NCI-H2029 (cell line): ENCODE measurements around the gene NOSTRIN.
"Not testable (repeated sequence)": the region's sequence is repeated elsewhere in the genome, so short reads cannot be mapped to it uniquely, and the experiment has no call there.

Experiments used
- DNase-seq: peaks from one replicate; lab custom pipeline; 2025; lab: John Stamatoyannopoulos, UW

The NOSTRIN gene

GRCh38 chr2:168819829-168820489 is 17.5 kb downstream of the NOSTRIN start:
- DNase-seq = no peak

DNA sequence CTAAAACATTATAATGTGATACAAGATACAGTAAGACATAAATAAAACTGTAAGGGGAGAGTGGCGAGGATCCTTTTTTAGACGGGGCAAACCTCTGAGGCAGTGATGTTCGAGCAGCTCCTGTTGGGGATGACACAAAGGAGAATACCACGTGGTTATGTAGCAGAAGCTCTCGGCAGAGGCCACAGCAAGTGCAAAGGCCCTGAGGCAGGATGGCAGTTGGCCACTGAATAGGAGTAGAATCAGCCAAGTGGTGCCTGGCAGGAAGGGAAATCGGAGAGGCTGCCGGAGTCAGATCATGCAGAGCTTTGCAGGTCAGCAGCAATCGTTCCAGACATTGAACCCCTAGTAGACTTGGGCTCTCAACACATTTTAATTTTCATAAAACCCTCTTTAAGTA is 19.1 kb downstream of the NOSTRIN start:
- DNase-seq = no peak

DNA sequence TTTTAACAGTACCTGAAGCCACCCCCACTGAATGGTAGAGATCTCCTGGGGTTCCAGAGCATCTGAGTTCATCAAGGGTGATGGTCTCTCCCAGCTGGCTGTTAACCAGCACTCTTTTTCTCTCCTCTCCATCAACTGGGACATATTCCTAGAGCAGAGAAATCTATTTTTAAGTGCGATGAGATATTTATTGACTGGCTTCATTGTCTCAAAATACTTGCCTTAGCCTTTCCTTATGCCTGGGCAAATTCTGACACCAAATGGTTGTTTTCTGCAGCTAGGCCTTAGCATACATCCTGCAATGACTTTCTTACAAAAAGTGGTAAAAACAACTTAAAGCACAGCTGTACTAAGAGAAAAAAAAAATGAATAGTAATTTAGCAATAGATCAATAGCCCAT is 19.6 kb downstream of the NOSTRIN start:
- no peak for DNase-seq

DNA sequence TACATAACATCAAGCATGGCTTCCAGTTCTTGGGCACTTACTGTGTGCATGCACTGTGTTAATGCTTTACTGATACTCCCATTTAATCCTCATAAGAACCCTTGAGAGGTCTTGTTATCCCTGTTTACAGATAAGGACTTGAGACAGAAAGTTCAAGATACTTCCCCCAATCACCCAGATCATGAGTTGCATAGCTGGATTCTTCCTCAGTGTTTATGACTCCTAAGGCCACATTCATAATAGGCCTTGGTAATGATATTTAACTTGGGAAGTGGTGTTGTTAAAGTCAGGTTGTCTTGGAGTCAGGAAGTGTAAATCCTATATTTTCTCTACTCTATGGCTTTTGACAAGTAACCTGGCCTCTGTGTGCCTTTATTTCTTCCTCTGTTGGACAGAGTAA is 22.7 kb downstream of the NOSTRIN start:
- no peak for DNase-seq

- DNase-seq = no peak
Observed at GRCh38 chr2:168830958-168831357, 28.5 kb downstream of the NOSTRIN start.

- no peak for DNase-seq
Observed at GRCh38 chr2:168831662-168832061, 29.2 kb downstream of the NOSTRIN start.

DNA sequence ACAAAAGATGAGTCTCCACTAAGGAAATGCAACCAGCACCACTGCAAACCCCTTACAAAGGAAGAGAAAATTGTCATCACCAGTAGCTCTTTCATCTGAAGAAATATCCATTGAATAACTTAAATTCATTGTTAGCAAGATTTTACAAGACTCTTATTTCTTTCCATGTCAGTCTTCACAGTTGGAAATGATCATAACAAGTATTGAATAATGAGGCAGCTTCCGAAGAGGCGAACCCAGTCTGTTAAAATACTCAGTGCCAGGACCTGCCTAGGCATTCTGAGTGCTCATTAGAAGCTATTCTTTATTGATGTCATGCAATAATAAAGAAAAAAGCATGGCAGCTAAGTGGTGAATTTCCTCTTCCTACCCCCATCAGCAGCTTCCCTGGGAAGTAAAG is 33.5 kb downstream of the NOSTRIN start:
- no peak for DNase-seq

- DNase-seq = peak; percentile 33
Observed at GRCh38 chr2:168841445-168841844, 39.0 kb downstream of the NOSTRIN start.

DNA sequence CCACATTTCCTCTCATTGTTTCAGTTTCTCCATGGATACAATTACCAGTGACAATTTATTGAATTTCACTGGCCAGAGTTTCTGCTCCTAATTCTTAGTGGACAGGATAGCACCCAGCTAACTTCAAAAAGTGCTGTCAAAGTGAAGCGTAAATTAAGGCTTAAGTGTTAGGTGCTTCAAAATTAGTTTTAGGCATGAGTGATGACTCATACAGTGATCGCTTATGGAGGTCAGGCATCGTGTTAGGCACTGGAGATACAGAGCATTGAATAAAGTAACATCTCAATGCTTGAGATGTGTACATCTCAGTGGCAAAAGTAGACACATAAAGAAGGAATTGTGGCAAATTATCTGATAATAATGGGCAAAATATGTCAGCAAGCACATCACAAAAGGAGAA is 40.8 kb downstream of the NOSTRIN start:
- DNase-seq = no peak

DNA sequence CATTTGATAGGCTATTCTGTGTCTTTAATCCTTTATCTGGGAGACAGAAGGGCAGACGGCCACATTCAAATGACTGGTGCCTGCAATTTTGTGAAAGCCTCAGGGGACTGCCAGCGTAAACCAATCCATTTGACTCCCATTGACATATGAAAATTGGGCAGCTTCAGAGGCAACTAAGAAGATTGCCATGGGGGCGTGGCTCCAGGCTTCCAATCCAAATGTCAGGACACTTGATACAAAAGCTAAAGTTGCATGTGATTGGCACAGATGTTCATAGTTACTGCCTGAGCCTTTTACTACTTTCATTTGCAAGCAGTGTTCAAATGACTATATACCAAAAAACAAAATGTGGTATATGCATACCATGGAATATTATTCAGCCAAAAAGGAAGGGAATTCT is 45.8 kb downstream of the NOSTRIN start:
- DNase-seq = no peak

DNA sequence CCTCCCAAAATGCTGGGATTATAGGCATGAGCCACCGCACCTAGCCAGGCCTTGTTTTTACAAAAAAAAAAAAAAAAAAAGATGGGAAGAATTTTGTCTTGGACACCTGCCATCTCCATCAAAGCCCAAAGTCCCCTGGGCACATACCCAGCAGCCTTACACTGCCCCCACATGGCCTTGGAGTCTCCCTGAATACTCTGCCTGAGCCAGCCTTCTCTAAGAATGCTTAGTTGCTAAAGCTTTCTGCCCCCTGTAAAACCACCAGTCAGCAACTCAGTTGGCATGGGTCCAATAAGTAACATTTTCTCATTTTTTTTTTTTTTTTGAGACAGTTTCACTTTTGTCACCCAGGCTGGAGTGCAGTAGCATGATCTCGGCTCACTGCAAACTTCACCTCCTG is 47.2 kb downstream of the NOSTRIN start:
- no peak for DNase-seq

DNA sequence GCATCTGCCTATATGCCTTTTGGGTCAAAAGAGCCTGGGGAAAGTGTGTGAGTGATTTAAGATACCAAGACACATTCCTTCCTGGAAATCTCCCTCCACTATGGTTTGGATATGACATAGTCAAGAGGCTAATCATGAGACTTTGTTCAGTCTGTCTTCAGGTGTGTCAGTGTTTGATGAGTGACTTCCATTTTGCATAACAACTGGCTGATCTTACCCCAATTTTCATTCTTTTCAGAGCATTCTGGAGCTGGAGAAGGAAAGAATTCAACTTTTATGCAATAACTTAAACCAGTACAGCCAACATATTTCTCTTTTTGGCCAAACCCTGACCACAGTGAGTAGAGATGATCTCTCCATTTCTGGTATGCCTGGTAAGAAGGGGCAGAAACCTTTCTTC is 48.4 kb downstream of the NOSTRIN start:
- DNase-seq = no peak

GRCh38 chr2:168851674-168852320 is 49.4 kb downstream of the NOSTRIN start:
- no peak for DNase-seq

DNA sequence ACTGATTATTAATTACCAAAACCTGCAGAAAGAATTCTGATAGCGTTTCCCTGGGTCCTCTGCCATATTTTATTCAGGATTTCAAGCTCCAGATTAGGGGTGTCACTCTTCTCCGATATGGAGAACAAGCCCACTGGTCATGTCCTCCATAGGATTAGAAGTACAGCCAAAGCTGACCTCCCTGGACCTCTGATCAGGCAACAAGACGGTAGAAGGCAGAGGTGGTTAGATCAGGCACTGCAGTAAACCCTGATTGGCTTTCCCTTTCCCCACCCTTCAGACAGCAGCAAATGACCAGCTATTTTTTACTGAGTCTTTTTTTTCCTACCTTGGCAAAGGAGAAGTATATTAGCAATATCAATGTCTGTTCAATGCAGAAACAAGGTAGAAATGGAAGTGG is 50.0 kb downstream of the NOSTRIN start:
- DNase-seq = no peak

DNA sequence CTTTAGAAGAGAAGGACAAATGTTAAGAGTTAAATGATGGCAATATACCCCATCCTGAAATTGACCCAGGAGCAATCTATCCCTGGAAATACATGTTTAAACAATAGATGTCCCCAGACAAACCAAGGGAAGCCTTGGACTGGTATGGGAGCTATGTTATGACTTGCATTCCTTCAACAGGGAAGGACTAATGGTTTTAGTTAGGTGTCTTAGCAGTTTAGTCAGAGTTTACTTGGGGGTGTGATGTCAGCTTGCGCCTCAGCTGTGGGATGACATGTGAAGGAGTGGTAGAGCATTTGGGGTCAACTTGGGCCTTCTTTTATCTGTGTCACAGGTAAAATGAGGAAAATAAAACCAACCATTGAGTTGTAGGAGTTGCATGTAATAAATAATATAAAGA is 51.0 kb downstream of the NOSTRIN start:
- no peak for DNase-seq

DNA sequence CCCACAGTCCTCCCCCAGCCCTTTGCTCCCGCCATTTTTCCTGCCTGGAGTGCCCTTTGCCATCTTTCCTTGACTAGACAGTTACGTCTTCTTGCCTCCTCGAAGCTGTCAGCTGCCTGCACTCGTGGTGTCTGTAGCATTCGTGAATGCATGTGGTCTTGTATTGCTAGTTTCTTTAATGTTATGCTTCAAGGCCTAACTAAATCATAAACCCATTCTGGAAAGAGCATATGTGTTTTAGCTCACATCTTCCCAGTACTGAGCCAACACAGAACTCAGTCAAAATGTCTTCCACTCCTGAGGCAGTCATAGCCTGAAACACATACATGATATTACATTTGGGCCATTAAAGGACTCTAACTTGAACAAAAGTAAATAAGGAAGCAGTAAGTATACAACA is 52.2 kb downstream of the NOSTRIN start:
- no peak for DNase-seq

- DNase-seq = no peak
Observed at GRCh38 chr2:168855601-168856000, 53.2 kb downstream of the NOSTRIN start.

DNA sequence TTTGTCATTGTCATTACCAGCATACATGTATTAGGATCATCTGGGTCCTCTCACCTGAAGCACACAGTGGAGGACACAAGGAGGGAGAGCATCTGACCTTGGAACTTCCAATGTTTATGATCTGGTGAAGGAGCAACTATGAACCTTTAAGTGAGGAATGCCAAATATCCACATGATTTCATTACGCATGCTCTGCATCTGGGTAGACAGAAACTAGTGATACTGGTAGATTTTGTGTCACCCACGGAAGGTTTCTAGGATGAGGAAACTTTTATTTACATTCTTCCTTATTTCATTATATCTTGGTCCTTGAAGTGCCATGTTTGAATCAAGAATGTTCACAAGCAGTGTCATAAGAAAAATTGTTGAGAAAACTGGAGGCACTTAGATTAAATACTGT is 55.7 kb downstream of the NOSTRIN start:
- DNase-seq = no peak

DNA sequence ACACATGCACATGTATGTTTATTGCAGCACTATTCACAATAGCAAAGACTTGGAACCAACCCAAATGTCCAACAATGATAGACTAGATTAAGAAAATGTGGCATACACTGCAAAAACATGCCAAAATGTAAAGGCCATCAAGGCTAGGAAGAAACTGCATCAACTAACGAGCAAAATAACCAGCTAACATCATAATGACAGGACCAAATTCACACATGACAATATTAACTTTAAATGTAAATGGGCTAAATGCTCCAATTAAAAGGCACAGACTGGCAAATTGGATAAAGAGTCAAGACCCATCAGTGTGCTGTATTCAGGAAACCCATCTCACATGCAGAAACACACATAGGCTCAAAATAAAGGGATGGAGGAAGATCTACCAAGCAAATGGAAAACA is 64.7 kb downstream of the NOSTRIN start:
- DNase-seq = not testable (repeated sequence)

DNA sequence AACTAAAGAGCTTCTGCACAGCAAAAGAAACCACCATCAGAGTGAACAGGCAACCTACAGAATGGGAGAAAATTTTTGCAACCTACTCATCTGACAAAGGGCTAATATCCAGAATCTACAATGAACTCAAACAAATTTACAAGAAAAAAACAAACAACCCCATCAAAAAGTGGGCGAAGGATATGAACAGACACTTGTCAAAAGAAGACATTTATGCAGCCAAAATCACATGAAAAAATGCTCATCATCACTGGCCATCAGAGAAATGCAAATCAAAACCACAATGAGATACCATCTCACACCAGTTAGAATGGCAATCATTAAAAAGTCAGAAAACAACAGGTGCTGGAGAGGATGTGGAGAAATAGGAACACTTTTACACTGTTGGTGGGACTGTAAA is 67.9 kb downstream of the NOSTRIN start:
- DNase-seq = not testable (repeated sequence)

GRCh38 chr2:168870824-168871223 is 68.4 kb downstream of the NOSTRIN start:
- not testable (repeated sequence) for DNase-seq

- DNase-seq = no peak
Observed at GRCh38 chr2:168874368-168875054, 72.1 kb downstream of the NOSTRIN start.

- not testable (repeated sequence) for DNase-seq
Observed at GRCh38 chr2:168882163-168882562, 79.7 kb downstream of the NOSTRIN start.
